ENCODE measurements around the gene ERCC5.

Gene ERCC5

GRCh38 chr13:102825400-102825799 lies 20.4 kb upstream of the ERCC5 start:
- peaks cover 26% of the 10 kb centered on the region for H3K36me3 Mint-ChIP-seq
- H3K9me3 Mint-ChIP-seq (ENCODE audit: low read depth): no peaks in the 10 kb centered on the region
- H3K4me3 Mint-ChIP-seq: no peak overlapping the region
- H3K27ac Mint-ChIP-seq: no peak overlapping the region
- no peaks in the 10 kb centered on the region for H3K27me3 Mint-ChIP-seq
- no peaks in the 10 kb centered on the region for H3K4me1 Mint-ChIP-seq (ENCODE audit: low read depth)

GRCh38 chr13:102825921-102826706 lies 19.7 kb upstream of the ERCC5 start:
- Mint-ChIP-seq H3K4me3 (no peak overlapping the region), H3K4me1 (ENCODE audit: low read depth) (no peaks in the 10 kb centered on the region), H3K36me3 (peaks cover 26% of the 10 kb centered on the region), H3K9me3 (ENCODE audit: low read depth) (no peaks in the 10 kb centered on the region), H3K27me3 (no peaks in the 10 kb centered on the region), H3K27ac (no peak overlapping the region)

- Mint-ChIP-seq H3K36me3 (peaks cover 10% of the 10 kb centered on the region), H3K27ac (no peak overlapping the region), H3K4me3 (no peak overlapping the region), H3K9me3 (ENCODE audit: low read depth) (no peaks in the 10 kb centered on the region), H3K27me3 (no peaks in the 10 kb centered on the region), H3K4me1 (ENCODE audit: low read depth) (no peaks in the 10 kb centered on the region)
Measured at GRCh38 chr13:102830646-102831045, 15.2 kb upstream of the ERCC5 start.

- no peak overlapping the region for H3K27ac Mint-ChIP-seq
- H3K36me3 Mint-ChIP-seq: peaks cover 15% of the 10 kb centered on the region
- H3K4me3 Mint-ChIP-seq: no peak overlapping the region
Measured at GRCh38 chr13:102836471-102836870, 9.4 kb upstream of the ERCC5 start.

GRCh38 chr13:102838273-102838672 lies 7.6 kb upstream of the ERCC5 start:
- H3K9me3 Mint-ChIP-seq (ENCODE audit: low read depth): no peaks in the 10 kb centered on the region
- no peaks in the 10 kb centered on the region for H3K4me1 Mint-ChIP-seq (ENCODE audit: low read depth)
- peaks cover 13% of the 10 kb centered on the region for H3K36me3 Mint-ChIP-seq
- H3K27ac Mint-ChIP-seq: no peak overlapping the region
- H3K4me3 Mint-ChIP-seq: no peak overlapping the region
- no peaks in the 10 kb centered on the region for H3K27me3 Mint-ChIP-seq

More at GRCh38 chr13:102836471-102836870, 9.4 kb upstream of the ERCC5 start:
- H3K9me3 Mint-ChIP-seq (ENCODE audit: low read depth): no peaks in the 10 kb centered on the region
- no peaks in the 10 kb centered on the region for H3K4me1 Mint-ChIP-seq (ENCODE audit: low read depth)
- no peaks in the 10 kb centered on the region for H3K27me3 Mint-ChIP-seq

GRCh38 chr13:102838982-102839381 lies 6.8 kb upstream of the ERCC5 start:
- H3K27me3 Mint-ChIP-seq: no peaks in the 10 kb centered on the region
- H3K4me1 Mint-ChIP-seq (ENCODE audit: low read depth): no peaks in the 10 kb centered on the region
- no peak overlapping the region for H3K27ac Mint-ChIP-seq
- H3K9me3 Mint-ChIP-seq (ENCODE audit: low read depth): no peaks in the 10 kb centered on the region
- no peak overlapping the region for H3K4me3 Mint-ChIP-seq
- H3K36me3 Mint-ChIP-seq: peaks cover 13% of the 10 kb centered on the region

- Mint-ChIP-seq H3K4me1 (ENCODE audit: low read depth) (no peaks in the 10 kb centered on the region), H3K4me3 (no peak overlapping the region), H3K36me3 (peaks cover 13% of the 10 kb centered on the region), H3K27me3 (no peaks in the 10 kb centered on the region), H3K27ac (no peak overlapping the region), H3K9me3 (ENCODE audit: low read depth) (no peaks in the 10 kb centered on the region)
Measured at GRCh38 chr13:102839462-102839861, 6.4 kb upstream of the ERCC5 start.

GRCh38 chr13:102845289-102845629 lies 573 bp upstream of the ERCC5 start:
- peak overlapping the region; percentile 99 for H3K4me3 Mint-ChIP-seq
- no peaks in the 10 kb centered on the region for H3K36me3 Mint-ChIP-seq
- peaks cover 36% of the 10 kb centered on the region for H3K4me1 Mint-ChIP-seq (ENCODE audit: low read depth)
- no peaks in the 10 kb centered on the region for H3K27me3 Mint-ChIP-seq
- H3K27ac Mint-ChIP-seq: peak overlapping the region; percentile 99
- no peaks in the 10 kb centered on the region for H3K9me3 Mint-ChIP-seq (ENCODE audit: low read depth)

- peak overlapping the region; percentile 99 for H3K27ac Mint-ChIP-seq
Measured at GRCh38 chr13:102846261-102847015, 606 bp downstream of the ERCC5 start.

GRCh38 chr13:102847272-102848234 lies 1.7 kb downstream of the ERCC5 start:
- H3K36me3 Mint-ChIP-seq: no peaks in the 10 kb centered on the region
- H3K4me1 Mint-ChIP-seq (ENCODE audit: low read depth): peaks cover 49% of the 10 kb centered on the region

More at GRCh38 chr13:102846261-102847015, 606 bp downstream of the ERCC5 start:
- Mint-ChIP-seq H3K4me1 (ENCODE audit: low read depth) (peaks cover 44% of the 10 kb centered on the region), H3K4me3 (peak overlapping the region; percentile 99), H3K36me3 (no peaks in the 10 kb centered on the region), H3K27me3 (no peaks in the 10 kb centered on the region), H3K9me3 (ENCODE audit: low read depth) (no peaks in the 10 kb centered on the region)

GRCh38 chr13:102848956-102849355 lies 3.1 kb downstream of the ERCC5 start:
- H3K4me1 Mint-ChIP-seq (ENCODE audit: low read depth): peaks cover 61% of the 10 kb centered on the region
- peaks cover 3% of the 10 kb centered on the region for H3K36me3 Mint-ChIP-seq

More at GRCh38 chr13:102847272-102848234, 1.7 kb downstream of the ERCC5 start:
- H3K27me3 Mint-ChIP-seq: no peaks in the 10 kb centered on the region
- peak overlapping the region; percentile 99 for H3K27ac Mint-ChIP-seq
- H3K9me3 Mint-ChIP-seq (ENCODE audit: low read depth): no peaks in the 10 kb centered on the region
- H3K4me3 Mint-ChIP-seq: peak overlapping the region; percentile 99

GRCh38 chr13:102852556-102852955 lies 6.7 kb downstream of the ERCC5 start:
- H3K4me3 Mint-ChIP-seq: no peak overlapping the region
- H3K4me1 Mint-ChIP-seq (ENCODE audit: low read depth): peaks cover 64% of the 10 kb centered on the region
- H3K27ac Mint-ChIP-seq: no peak overlapping the region
- H3K36me3 Mint-ChIP-seq: peaks cover 12% of the 10 kb centered on the region
- H3K9me3 Mint-ChIP-seq (ENCODE audit: low read depth): no peaks in the 10 kb centered on the region
- H3K27me3 Mint-ChIP-seq: no peaks in the 10 kb centered on the region

More at GRCh38 chr13:102848956-102849355, 3.1 kb downstream of the ERCC5 start:
- H3K27me3 Mint-ChIP-seq: no peaks in the 10 kb centered on the region
- peak overlapping the region; percentile 22 for H3K4me3 Mint-ChIP-seq
- H3K9me3 Mint-ChIP-seq (ENCODE audit: low read depth): no peaks in the 10 kb centered on the region
- H3K27ac Mint-ChIP-seq: peak overlapping the region; percentile 81

- Mint-ChIP-seq H3K4me3 (peak overlapping the region; percentile 76), H3K9me3 (ENCODE audit: low read depth) (no peaks in the 10 kb centered on the region), H3K36me3 (peaks cover 19% of the 10 kb centered on the region), H3K4me1 (ENCODE audit: low read depth) (peaks cover 50% of the 10 kb centered on the region), H3K27me3 (no peaks in the 10 kb centered on the region), H3K27ac (peak overlapping the region; percentile 94)
Measured at GRCh38 chr13:102854675-102855074, 8.8 kb downstream of the ERCC5 start.

- Mint-ChIP-seq H3K4me1 (ENCODE audit: low read depth) (peaks cover 38% of the 10 kb centered on the region), H3K4me3 (no peak overlapping the region), H3K36me3 (peaks cover 19% of the 10 kb centered on the region), H3K27me3 (no peaks in the 10 kb centered on the region), H3K27ac (no peak overlapping the region), H3K9me3 (ENCODE audit: low read depth) (no peaks in the 10 kb centered on the region)
Measured at GRCh38 chr13:102856557-102856956, 10.7 kb downstream of the ERCC5 start.

Data from activated naive CD8-positive, alpha-beta T cell (primary cell).